Left lung (tissue), 10 donors: ENCODE measurements around the gene PTDSS2. TPM values are rescaled to one million over a fixed set of nuclear protein-coding genes. Genes with fewer than 3 reads are reported as not detected.
A peak's percentile ranks its signal among the peaks of the same experiment; 100 is the strongest.

Source experiments
- ATAC-seq: fragments of 200-7000 bp; cut with Tn5 transposase; one replicate; pipeline ENCODE4 v1.9.1; 2020; ENCODE audit warnings: moderate library complexity
- DNase-seq, 4 donors: peaks; one replicate each; pipeline ENCODE4 v3.0.0-alpha.2; 2013 to 2020
- H3K27ac ChIP-seq, 2 donors: fragments of 200-600 bp; sonication (generic) in 1 of 2; one replicate each; pipeline versions ENCODE4 v1.5.0 to v1.8.0; 2020 to 2021
- H3K27me3 ChIP-seq, 2 donors: fragments of 200-600 bp; sonication (generic) in 1 of 2; one replicate each; pipeline versions ENCODE4 v1.5.0 to v1.8.0; 2020 to 2021
- H3K36me3 ChIP-seq, 2 donors: fragments of 200-600 bp; sonication (generic) in 1 of 2; one replicate each; pipeline versions ENCODE4 v1.5.0 to v1.8.0; 2020 to 2021
- H3K4me1 ChIP-seq, 2 donors: fragments of 200-600 bp; one replicate each; pipeline ENCODE4 v1.8.0; 2021
- H3K4me3 ChIP-seq, 2 donors: fragments of 200-600 bp; sonication (generic) in 1 of 2; one replicate each; pipeline versions ENCODE4 v1.5.0 to v1.8.0; 2020 to 2021; ENCODE audit warnings: mild to moderate bottlenecking in 1 of 2
- H3K9me3 ChIP-seq, 2 donors: fragments of 200-600 bp; sonication (generic) in 1 of 2; one replicate each; pipeline versions ENCODE4 v1.5.0 to v1.8.0; 2020 to 2021
- CTCF ChIP-seq, 2 donors: fragments of 200-600 bp; sonication (generic) in 1 of 2; IDR thresholded peaks; one replicate each; pipeline versions ENCODE4 v1.5.0 to v1.8.0; 2021; ENCODE audit warnings: antibody characterized with exemption in 2 of 2
- intact Hi-C, 2 donors: fragments of 100-400 bp; cut with DNase I; formaldehyde crosslinking; loops; one replicate each; pipeline versions ENCODE4 v1.11.2 to v1.14.2; 2022
- polyA plus RNA-seq, 6 donors: library from polyadenylated mRNA; unstranded; fragments of 120-200 nt; gene quantifications; one replicate each; pipeline ENCODE4 v1.2.1, GENCODE V29; 2013; ENCODE audit not compliant: insufficient read length in 6 of 6
- total RNA-seq, 2 donors: library from RNA; stranded (reverse); fragmentation: NEBNext Ultra II Directional; extraction: Animal tissue kit (Norgen Biotek cat#: 25700); gene quantifications; one replicate each; pipeline ENCODE4 v1.2.1, GENCODE V29; 2021
- donor health status: DM: no; HTN: yes; CAD: no.
- donor health status: DM: no; HTN: no; CAD: no.

Gene PTDSS2
- total and polyA plus RNA-seq, 8 donors = 21.5 to 30.3 (median 25.7) TPM

DNA sequence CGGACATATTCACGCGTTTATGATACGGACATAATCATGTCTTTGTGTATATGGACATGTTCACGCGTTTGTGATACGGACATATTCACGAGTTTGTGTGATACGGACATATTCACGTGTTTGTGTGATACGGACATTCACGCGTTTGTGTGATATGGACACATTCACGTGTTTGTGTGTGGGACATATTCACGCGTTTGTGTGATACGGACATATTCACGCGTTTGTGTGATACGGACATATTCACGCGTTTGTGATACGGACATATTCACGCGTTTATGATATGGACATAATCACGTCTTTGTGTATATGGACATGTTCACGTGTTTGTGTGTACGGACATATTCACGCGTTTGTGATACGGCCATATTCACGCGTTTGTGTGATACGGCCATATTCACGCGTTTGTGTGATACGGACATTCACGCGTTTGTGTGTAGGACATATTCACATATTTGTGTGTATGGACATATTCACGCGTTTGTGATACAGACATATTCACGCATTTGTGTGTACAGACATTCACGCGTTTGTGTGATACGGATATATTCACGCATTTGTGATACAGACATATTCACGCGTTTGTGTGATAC lies 24.9 kb downstream of the PTDSS2 start:
- no peak overlapping the region for H3K27ac ChIP-seq
- intact Hi-C loops = no loop called here
- ATAC-seq = no peak
- H3K4me3 ChIP-seq = no peak overlapping the region
- H3K9me3 ChIP-seq = no peaks in the 10 kb centered on the region
- peaks cover 7 to 11% of the 10 kb centered on the region in 2 donors for H3K4me1 ChIP-seq
- peaks cover 0 to 5% of the 10 kb centered on the region in 2 donors for H3K36me3 ChIP-seq
- TF ChIP-seq CTCF (IDR thresholded peaks at IDR 0.05) = no peak
- no peak for DNase-seq
- H3K27me3 ChIP-seq = no peaks in the 10 kb centered on the region

DNA sequence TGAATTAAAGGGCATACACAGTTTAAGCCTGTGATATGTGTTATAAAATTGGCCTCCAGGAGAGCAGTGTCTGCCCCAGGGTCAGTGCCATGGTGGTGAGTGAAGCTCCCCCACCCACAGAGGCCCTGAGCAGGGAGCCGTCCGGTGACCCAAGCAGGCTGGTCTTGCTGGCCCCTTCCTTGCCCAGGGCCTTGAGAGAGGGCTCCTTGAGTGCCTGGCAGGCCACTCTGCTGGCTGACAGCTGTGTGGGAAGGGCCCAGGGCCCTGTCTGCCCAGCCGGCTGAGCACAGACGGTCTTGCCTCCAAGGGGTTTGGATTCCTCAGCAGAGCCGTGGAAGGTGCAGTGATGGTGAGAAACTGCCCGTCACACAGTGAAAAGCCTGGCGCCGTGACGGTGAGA lies 25.9 kb downstream of the PTDSS2 start:
- H3K4me1 ChIP-seq = peaks cover 0 to 2% of the 10 kb centered on the region in 2 donors
- ATAC-seq (no peak), DNase-seq (no peak)
- H3K27ac ChIP-seq = no peak overlapping the region
- peaks cover 0 to 5% of the 10 kb centered on the region in 2 donors for H3K36me3 ChIP-seq
- no peaks in the 10 kb centered on the region for H3K9me3 ChIP-seq
- intact Hi-C loops = no loop called here
- H3K27me3 ChIP-seq = no peaks in the 10 kb centered on the region
- no peak overlapping the region for H3K4me3 ChIP-seq
- no peak for TF ChIP-seq CTCF (IDR thresholded peaks at IDR 0.05)

GRCh38 chr11:476416-476815 lies 26.3 kb downstream of the PTDSS2 start:
- Histone ChIP-seq H3K27ac (no peak overlapping the region), H3K36me3 (peaks cover 0 to 5% of the 10 kb centered on the region in 2 donors), H3K4me3 (no peak overlapping the region), H3K4me1 (no peaks in the 10 kb centered on the region), H3K27me3 (no peaks in the 10 kb centered on the region), H3K9me3 (no peaks in the 10 kb centered on the region)
- intact Hi-C loops = no loop called here
- no peak for TF ChIP-seq CTCF (IDR thresholded peaks at IDR 0.05)
- peak in 1 of 4 donors; percentile 46 for DNase-seq
- no peak for ATAC-seq

DNA sequence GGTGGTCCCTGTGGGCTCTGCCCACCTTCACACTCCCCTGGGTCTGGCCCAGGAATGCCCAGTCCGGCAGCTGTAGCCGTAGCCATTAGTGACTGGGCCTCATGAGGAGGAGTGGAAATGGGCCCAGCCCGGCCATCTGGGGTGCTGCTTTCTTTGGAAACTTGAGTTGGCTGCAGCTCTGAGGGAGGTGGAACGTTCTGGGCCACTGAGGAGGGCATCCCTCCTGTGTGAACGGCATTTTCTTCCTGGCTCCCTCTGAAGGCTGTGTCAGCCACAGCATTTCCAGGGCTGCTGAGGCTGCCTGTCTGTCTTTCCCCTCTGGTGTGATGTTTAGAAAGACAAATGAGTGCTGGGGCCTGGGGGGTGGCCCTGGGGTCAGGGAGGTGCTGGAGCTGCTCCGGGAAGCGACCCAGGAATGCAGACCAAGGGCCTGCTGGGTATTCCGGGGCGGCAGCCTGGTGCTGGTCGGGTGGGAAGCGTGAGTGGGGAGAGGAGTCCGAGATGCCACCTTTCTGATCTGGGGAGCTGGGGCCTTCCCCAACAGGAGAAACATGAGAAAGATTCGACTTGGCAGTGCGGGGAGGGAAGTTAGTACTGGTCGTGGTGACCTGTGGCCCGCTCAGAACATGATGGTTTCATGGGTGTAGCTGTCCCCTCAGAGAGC lies 27.1 kb downstream of the PTDSS2 start:
- H3K27ac ChIP-seq = no peak overlapping the region
- no peaks in the 10 kb centered on the region for H3K9me3 ChIP-seq
- no peaks in the 10 kb centered on the region for H3K4me1 ChIP-seq
- TF ChIP-seq CTCF (IDR thresholded peaks at IDR 0.05) = no peak
- DNase-seq = peak in 1 of 4 donors; percentile 55
- no peak for ATAC-seq
- no peaks in the 10 kb centered on the region for H3K27me3 ChIP-seq
- H3K4me3 ChIP-seq = no peak overlapping the region
- peaks cover 0 to 5% of the 10 kb centered on the region in 2 donors for H3K36me3 ChIP-seq
- intact Hi-C loops = no loop called here

DNA sequence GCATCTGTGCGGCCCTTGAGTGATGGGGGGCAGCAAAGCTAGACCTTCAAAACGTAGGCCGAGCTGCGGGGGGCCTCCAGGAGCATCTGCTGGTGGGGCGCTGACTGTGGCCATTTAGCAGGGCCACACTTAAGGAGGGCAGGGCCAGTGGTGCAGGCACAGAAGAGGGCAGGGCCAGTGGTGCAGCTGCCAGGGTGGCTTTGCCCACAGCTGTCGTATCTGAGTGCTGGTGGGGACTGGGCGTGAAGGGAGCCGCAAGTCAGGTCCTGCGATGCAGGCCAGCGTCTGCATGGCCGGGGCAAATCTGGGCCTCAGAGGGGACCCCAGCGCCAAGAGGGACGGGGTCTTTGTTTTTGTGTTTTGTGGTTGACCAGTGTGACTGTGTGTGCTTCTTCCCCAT lies 29.2 kb downstream of the PTDSS2 start:
- Histone ChIP-seq H3K4me1 (no peaks in the 10 kb centered on the region), H3K27me3 (no peaks in the 10 kb centered on the region), H3K27ac (no peak overlapping the region), H3K9me3 (no peaks in the 10 kb centered on the region), H3K4me3 (no peak overlapping the region), H3K36me3 (peaks cover 0 to 5% of the 10 kb centered on the region in 2 donors)
- intact Hi-C loops = no loop called here
- DNase-seq = peak in 1 of 4 donors; percentile 59
- no peak for TF ChIP-seq CTCF (IDR thresholded peaks at IDR 0.05)
- no peak for ATAC-seq
